KMS-11 (cell line): ENCODE results near the gene ZCRB1.

ENCODE experiments used
- H2AFZ ChIP-seq: fragments of 200-600 bp; sonication (generic); 2 replicates; pipeline ENCODE4 v1.6.1; 2016; ENCODE audit warnings: antibody characterized with exemption, mixed run types, low read depth
- H3K27ac ChIP-seq: fragments of 200-600 bp; sonication (generic); 2 replicates; pipeline ENCODE4 v1.6.1; 2016; ENCODE audit warnings: mild to moderate bottlenecking, mixed run types
- H3K27me3 ChIP-seq: fragments of 200-600 bp; sonication (generic); 2 replicates; pipeline ENCODE4 v1.6.1; 2017; ENCODE audit warnings: mild to moderate bottlenecking, low read depth, mixed run types, moderate library complexity; ENCODE audit not compliant: insufficient read depth
- H3K36me3 ChIP-seq: fragments of 200-600 bp; sonication (generic); 2 replicates; pipeline ENCODE4 v1.6.1; 2017; ENCODE audit warnings: mild to moderate bottlenecking, mixed run types; ENCODE audit not compliant: insufficient read depth
- H3K4me1 ChIP-seq: fragments of 200-600 bp; sonication (generic); 2 replicates; pipeline ENCODE4 v1.6.1; 2016; ENCODE audit warnings: mild to moderate bottlenecking, low read depth, mixed run types; ENCODE audit not compliant: poor library complexity, severe bottlenecking
- H3K4me2 ChIP-seq: fragments of 200-600 bp; sonication (generic); 2 replicates; pipeline ENCODE4 v1.7.0; 2016; ENCODE audit warnings: mild to moderate bottlenecking, mixed run types
- H3K4me3 ChIP-seq: fragments of 200-600 bp; sonication (generic); IDR thresholded peaks from 2 replicates; pipeline ENCODE4 v1.6.1; 2017; ENCODE audit warnings: low read depth, low read length, mixed read lengths; ENCODE audit not compliant: insufficient read depth
- H3K79me2 ChIP-seq: fragments of 200-600 bp; sonication (generic); 2 replicates; pipeline ENCODE4 v1.6.1; 2016; ENCODE audit warnings: low read depth, mixed run types; ENCODE audit not compliant: insufficient read depth
- H3K9ac ChIP-seq: fragments of 200-600 bp; sonication (generic); 2 replicates; pipeline ENCODE4 v1.6.1; 2016; ENCODE audit warnings: mild to moderate bottlenecking, mixed run types
- H4K20me1 ChIP-seq: fragments of 200-600 bp; sonication (generic); 2 replicates; pipeline ENCODE4 v1.6.1; 2016; ENCODE audit warnings: mild to moderate bottlenecking, mixed run types; ENCODE audit not compliant: insufficient read depth
- TF ChIP-seq, protein P1 (sequence below): fragments of 200-600 bp; sonication (generic); conservative IDR thresholded peaks from 2 replicates; pipeline ENCODE4 v1.6.1; 2017; ENCODE audit warnings: low read depth, mild to moderate bottlenecking, antibody characterized with exemption, low read length, moderate library complexity, mixed read lengths

Gene ZCRB1

DNA sequence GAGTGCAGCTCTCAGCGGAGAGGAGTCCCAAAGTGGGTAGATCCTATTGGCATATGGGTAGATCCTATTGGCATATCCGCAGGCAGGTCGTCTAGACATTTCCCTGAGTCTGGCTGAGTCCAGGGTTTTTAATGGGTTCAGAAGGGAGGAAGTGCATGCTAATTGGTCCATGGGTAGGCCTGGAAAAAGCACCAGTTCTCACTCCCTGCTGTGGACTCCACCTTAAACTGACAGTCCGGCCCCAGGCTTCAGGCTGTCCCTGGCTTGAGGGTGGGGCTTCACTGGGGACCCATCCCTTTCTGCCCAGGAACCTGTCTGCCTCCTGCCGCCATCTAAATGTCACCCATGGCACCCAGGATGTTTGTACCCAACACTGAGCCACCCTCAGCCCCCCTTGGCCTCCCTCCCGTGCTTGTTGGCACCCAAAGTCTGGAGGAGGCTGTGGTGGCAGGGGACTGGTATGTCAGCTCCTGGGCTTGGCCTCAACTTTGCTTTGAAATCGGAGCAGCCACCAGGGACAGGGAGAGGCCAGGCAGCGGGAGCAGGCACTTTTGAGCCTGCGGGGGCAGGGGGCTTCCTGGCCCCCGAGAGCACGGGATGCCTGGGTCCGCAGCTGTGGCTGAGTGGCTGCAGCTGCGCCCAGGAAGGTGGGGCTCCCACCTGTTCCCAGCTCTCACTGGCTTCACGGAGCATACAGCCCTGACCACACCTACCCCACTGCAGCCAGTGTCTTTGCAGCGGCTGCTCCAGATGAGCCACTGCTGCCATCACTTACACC, 58.3 kb downstream of the ZCRB1 start:
- Histone ChIP-seq H3K4me2 (no peak overlapping the region), H3K36me3 (no peaks in the 10 kb centered on the region), H2AFZ (no peak overlapping the region), H4K20me1 (no peaks in the 10 kb centered on the region), H3K4me1 (no peaks in the 10 kb centered on the region), H3K4me3 (no peak overlapping the region), H3K27me3 (no peaks in the 10 kb centered on the region), H3K79me2 (no peaks in the 10 kb centered on the region), H3K27ac (no peak overlapping the region), H3K9ac (no peak overlapping the region)
- TF ChIP-seq, protein P1, sequence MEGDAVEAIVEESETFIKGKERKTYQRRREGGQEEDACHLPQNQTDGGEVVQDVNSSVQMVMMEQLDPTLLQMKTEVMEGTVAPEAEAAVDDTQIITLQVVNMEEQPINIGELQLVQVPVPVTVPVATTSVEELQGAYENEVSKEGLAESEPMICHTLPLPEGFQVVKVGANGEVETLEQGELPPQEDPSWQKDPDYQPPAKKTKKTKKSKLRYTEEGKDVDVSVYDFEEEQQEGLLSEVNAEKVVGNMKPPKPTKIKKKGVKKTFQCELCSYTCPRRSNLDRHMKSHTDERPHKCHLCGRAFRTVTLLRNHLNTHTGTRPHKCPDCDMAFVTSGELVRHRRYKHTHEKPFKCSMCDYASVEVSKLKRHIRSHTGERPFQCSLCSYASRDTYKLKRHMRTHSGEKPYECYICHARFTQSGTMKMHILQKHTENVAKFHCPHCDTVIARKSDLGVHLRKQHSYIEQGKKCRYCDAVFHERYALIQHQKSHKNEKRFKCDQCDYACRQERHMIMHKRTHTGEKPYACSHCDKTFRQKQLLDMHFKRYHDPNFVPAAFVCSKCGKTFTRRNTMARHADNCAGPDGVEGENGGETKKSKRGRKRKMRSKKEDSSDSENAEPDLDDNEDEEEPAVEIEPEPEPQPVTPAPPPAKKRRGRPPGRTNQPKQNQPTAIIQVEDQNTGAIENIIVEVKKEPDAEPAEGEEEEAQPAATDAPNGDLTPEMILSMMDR, result no peak

DNA sequence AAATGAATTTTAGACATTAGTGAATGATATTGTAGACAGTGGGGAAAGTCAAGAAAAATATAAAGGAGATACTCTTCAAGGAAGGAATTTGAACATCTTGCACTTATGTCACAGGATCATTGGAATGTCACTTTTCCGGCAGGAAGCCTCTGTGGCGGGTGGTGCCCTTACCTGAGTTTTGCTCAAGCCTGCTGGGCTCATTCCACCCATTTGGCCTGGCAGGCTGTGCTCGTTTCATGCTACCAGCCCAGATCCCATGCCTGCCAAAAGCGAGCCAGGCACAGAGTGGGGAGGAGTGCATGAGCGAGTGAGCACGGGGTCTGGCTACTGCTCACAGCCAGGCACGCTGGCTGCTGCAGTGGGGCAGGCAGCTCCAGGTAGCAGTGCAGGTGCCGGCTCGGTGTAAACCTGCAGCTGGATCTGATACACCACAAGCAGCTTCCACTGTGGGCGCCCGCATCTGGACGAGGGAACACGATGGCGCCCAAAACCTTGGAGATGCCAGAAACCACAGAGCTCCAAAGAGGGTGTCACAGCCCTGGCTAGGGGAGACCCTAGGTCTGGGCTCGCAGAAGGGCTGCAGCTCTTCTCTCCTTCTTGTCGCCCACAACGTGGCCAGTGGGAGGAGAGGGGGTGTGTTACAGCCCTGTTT, 59.2 kb downstream of the ZCRB1 start:
- no peaks in the 10 kb centered on the region for H3K36me3 ChIP-seq
- no peaks in the 10 kb centered on the region for H4K20me1 ChIP-seq
- no peak overlapping the region for H2AFZ ChIP-seq
- H3K4me2 ChIP-seq, result no peak overlapping the region
- H3K9ac ChIP-seq, result no peak overlapping the region
- H3K27me3 ChIP-seq, result no peaks in the 10 kb centered on the region
- H3K4me1 ChIP-seq, result no peaks in the 10 kb centered on the region
- H3K27ac ChIP-seq, result no peak overlapping the region
- H3K4me3 ChIP-seq, result no peak overlapping the region
- TF ChIP-seq, protein P1, result no peak
- no peaks in the 10 kb centered on the region for H3K79me2 ChIP-seq

DNA sequence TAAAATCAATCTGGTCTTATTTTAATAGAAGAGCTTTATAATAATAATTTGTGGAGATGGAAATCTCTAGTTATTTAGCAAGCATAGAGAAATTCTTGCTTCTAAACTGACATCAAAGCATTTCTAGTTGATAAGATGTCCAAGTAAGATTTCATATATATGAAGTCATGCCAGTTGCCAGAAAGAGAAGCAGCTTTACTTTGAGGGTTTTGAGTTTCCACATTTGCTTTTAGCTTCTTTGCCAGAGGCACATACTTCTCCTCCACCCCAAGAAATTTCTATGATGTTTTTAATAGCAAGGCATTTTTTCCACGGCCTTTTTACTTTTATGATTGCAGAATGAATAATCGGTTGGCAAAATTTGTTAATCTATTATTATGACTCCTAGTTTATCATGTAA, 63.6 kb downstream of the ZCRB1 start:
- Histone ChIP-seq H3K36me3 (no peaks in the 10 kb centered on the region), H2AFZ (no peak overlapping the region), H3K27me3 (no peaks in the 10 kb centered on the region), H3K4me3 (no peak overlapping the region), H3K4me2 (no peak overlapping the region), H4K20me1 (no peaks in the 10 kb centered on the region), H3K79me2 (no peaks in the 10 kb centered on the region), H3K4me1 (no peaks in the 10 kb centered on the region), H3K27ac (no peak overlapping the region), H3K9ac (no peak overlapping the region)
- TF ChIP-seq, protein P1, result no peak
